Middle frontal gyrus (tissue), 1 donor: Measurements from ENCODE around the gene DHRS7B.
"Not testable (repeated sequence)": the region's sequence is repeated elsewhere in the genome, so short reads cannot be mapped to it uniquely, and the experiment has no call there.

Experiments used
- DNase-seq: peaks from one replicate; pipeline ENCODE4 v3.0.0-alpha.2; 2015; ENCODE audit warnings: low spot score; ENCODE audit errors: extremely low spot score

Gene DHRS7B

GRCh38 chr17:21208352-21208751 is 81.6 kb downstream of the DHRS7B start:
- no peak for DNase-seq

- no peak for DNase-seq
Observed at GRCh38 chr17:21209511-21210175, 82.9 kb downstream of the DHRS7B start.

GRCh38 chr17:21210411-21211076 is 83.8 kb downstream of the DHRS7B start:
- DNase-seq: no peak

- no peak for DNase-seq
Observed at GRCh38 chr17:21211825-21212479, 85.2 kb downstream of the DHRS7B start.

- DNase-seq: no peak
Observed at GRCh38 chr17:21212826-21213637, 86.3 kb downstream of the DHRS7B start.

GRCh38 chr17:21213638-21214014 is 86.9 kb downstream of the DHRS7B start:
- no peak for DNase-seq

GRCh38 chr17:21214015-21214776 is 87.4 kb downstream of the DHRS7B start, which contains the start of gene TMEM11:
TMEM11 (minus strand) TSS chr17:21214161; CDS start chr17:21214152, 9 bp downstream.
- peak; percentile 92 for DNase-seq

GRCh38 chr17:21214777-21215541 is 88.2 kb downstream of the DHRS7B start:
- DNase-seq: no peak

GRCh38 chr17:21215935-21216334 is 89.2 kb downstream of the DHRS7B start:
- no peak for DNase-seq

- DNase-seq: no peak
Observed at GRCh38 chr17:21217346-21217745, 90.6 kb downstream of the DHRS7B start.

- no peak for DNase-seq
Observed at GRCh38 chr17:21218101-21218500, 91.3 kb downstream of the DHRS7B start.

GRCh38 chr17:21218831-21219380 is 92.1 kb downstream of the DHRS7B start:
- no peak for DNase-seq

GRCh38 chr17:21223086-21223485 is 96.3 kb downstream of the DHRS7B start:
- no peak for DNase-seq

GRCh38 chr17:21227277-21227676 is 100.5 kb downstream of the DHRS7B start:
- DNase-seq: not testable (repeated sequence)

GRCh38 chr17:21228111-21228510 is 101.3 kb downstream of the DHRS7B start:
- DNase-seq: no peak

- no peak for DNase-seq
Observed at GRCh38 chr17:21228845-21229244, 102.1 kb downstream of the DHRS7B start.

GRCh38 chr17:21231533-21231932 is 104.8 kb downstream of the DHRS7B start:
- DNase-seq: no peak

- no peak for DNase-seq
Observed at GRCh38 chr17:21232033-21232749, 105.4 kb downstream of the DHRS7B start.
